Vagina (tissue), 2 donors: ENCODE results near the gene ST8SIA3.

ENCODE experiments used
- POLR2A ChIP-seq, 2 donors: fragments of 450-650 bp; IDR thresholded peaks; one replicate each; pipeline ENCODE4 v1.6.1; 2017; ENCODE audit warnings: antibody characterized with exemption in 2 of 2, mild to moderate bottlenecking in 2 of 2, moderate library complexity in 2 of 2
- POLR2AphosphoS5 ChIP-seq, 2 donors: sonication (generic); formaldehyde crosslinking; IDR thresholded peaks; one replicate each; pipeline ENCODE4 v1.9.0; 2017; ENCODE audit warnings: antibody characterized with exemption in 2 of 2, mild to moderate bottlenecking in 2 of 2, low read depth in 1 of 2; ENCODE audit not compliant: insufficient read depth in 1 of 2
- TF ChIP-seq, protein P1 (sequence below), 3 experiments: fragments of 450-650 bp in 2 of 3; fragments of 200-600 bp in 1 of 3; sonication (generic) in 1 of 3; IDR thresholded peaks; one replicate each; pipeline ENCODE4 v1.5.1; 2017 to 2019; ENCODE audit warnings: antibody characterized with exemption in 3 of 3, mild to moderate bottlenecking in 2 of 3, moderate library complexity in 2 of 3

DNA sequence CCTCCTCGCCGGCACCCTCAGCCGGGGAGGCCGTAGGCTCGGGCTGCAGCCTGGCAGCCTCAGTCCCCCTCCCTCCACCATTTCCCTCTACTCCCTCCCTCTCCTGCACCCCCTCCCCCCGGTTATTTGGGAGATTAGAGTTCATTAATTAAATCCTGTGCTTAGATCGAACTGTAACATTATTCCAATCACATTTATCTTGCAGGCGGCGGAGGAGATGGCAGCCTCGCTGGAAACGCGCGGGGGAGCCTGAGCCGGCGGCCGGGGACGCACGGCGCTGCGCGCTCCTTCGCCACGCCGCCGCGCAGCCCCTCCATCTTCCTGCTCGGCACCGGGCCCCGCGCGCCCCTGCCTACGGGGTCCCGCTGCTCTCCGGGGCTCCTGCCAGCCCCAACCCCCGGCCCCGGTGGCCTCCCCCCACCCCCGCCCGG, at the start of gene ST8SIA3:
- TF ChIP-seq POLR2A (IDR thresholded peaks at IDR 0.05) (no peak), POLR2AphosphoS5 (IDR thresholded peaks at IDR 0.05; ENCODE audit: insufficient read depth in 1 of 2, low read depth in 1 of 2) (no peak)
- TF ChIP-seq, protein P1, sequence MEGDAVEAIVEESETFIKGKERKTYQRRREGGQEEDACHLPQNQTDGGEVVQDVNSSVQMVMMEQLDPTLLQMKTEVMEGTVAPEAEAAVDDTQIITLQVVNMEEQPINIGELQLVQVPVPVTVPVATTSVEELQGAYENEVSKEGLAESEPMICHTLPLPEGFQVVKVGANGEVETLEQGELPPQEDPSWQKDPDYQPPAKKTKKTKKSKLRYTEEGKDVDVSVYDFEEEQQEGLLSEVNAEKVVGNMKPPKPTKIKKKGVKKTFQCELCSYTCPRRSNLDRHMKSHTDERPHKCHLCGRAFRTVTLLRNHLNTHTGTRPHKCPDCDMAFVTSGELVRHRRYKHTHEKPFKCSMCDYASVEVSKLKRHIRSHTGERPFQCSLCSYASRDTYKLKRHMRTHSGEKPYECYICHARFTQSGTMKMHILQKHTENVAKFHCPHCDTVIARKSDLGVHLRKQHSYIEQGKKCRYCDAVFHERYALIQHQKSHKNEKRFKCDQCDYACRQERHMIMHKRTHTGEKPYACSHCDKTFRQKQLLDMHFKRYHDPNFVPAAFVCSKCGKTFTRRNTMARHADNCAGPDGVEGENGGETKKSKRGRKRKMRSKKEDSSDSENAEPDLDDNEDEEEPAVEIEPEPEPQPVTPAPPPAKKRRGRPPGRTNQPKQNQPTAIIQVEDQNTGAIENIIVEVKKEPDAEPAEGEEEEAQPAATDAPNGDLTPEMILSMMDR (IDR thresholded peaks at IDR 0.05) = no peak
